NCI-H1105 (cell line): Measurements from ENCODE around the gene TRIM10.
"Not testable (repeated sequence)": the region's sequence is repeated elsewhere in the genome, so short reads cannot be mapped to it uniquely, and the experiment has no call there.

Experiments used
- DNase-seq: peaks from one replicate; lab custom pipeline; 2025; lab: John Stamatoyannopoulos, UW

Gene TRIM10

GRCh38 chr6:30127238-30128093 lies 33.5 kb downstream of the TRIM10 start:
- no peak for DNase-seq

GRCh38 chr6:30122515-30122914 lies 38.5 kb downstream of the TRIM10 start:
- DNase-seq, result no peak

GRCh38 chr6:30121446-30122366 lies 39.3 kb downstream of the TRIM10 start:
- DNase-seq, result no peak

GRCh38 chr6:30118691-30119090 lies 42.3 kb downstream of the TRIM10 start:
- DNase-seq, result not testable (repeated sequence)

- no peak for DNase-seq
Observed at GRCh38 chr6:30116724-30117123, 44.3 kb downstream of the TRIM10 start.

- DNase-seq, result no peak
Observed at GRCh38 chr6:30113841-30114240, 47.2 kb downstream of the TRIM10 start.

- DNase-seq, result no peak
Observed at GRCh38 chr6:30113003-30113759, 47.8 kb downstream of the TRIM10 start, which contains the start of gene TRIM31. TSS of gene TRIM31 (minus strand) at chr6:30113090. CDS start at chr6:30112805, 285 bp downstream.

GRCh38 chr6:30112402-30112994 lies 48.5 kb downstream of the TRIM10 start:
- no peak for DNase-seq

- DNase-seq, result no peak
Observed at GRCh38 chr6:30111266-30111856, 49.6 kb downstream of the TRIM10 start.

GRCh38 chr6:30104661-30105060 lies 56.4 kb downstream of the TRIM10 start:
- no peak for DNase-seq

- no peak for DNase-seq
Observed at GRCh38 chr6:30103872-30104179, 57.2 kb downstream of the TRIM10 start.

GRCh38 chr6:30102970-30103871 lies 57.8 kb downstream of the TRIM10 start:
- DNase-seq, result peak; percentile 72

- DNase-seq, result no peak
Observed at GRCh38 chr6:30102414-30102969, 58.5 kb downstream of the TRIM10 start.
